Measurements from ENCODE around the gene SYT1.

SYT1 gene

GRCh38 chr12:79138872-79139271 is 274.3 kb downstream of the SYT1 start:
- DNase-seq: no peak

- DNase-seq: no peak
Measured at GRCh38 chr12:79140711-79141110, 276.1 kb downstream of the SYT1 start.

DNA sequence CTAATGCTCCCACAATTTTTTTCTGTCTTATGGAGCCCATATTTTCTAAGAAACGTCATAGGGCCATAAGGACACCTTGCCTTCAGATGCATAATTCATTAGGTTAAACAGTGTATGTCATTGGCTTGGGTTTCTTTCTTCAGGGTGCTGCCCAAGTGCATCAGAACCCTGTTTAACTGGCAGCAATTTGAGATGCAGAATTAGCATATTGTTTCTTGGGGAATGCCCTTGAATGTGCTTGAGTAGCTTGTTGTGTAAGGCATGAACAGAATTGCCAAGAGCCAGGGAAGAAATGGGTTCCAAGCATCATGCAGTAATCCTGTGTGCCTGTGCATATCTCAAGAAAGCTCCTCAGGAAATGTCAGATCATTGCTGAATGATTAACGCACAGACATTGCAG is 277.2 kb downstream of the SYT1 start:
- peak in 1 of 56 donors; percentile 9 for DNase-seq

GRCh38 chr12:79143803-79144202 is 279.2 kb downstream of the SYT1 start:
- DNase-seq: no peak

DNA sequence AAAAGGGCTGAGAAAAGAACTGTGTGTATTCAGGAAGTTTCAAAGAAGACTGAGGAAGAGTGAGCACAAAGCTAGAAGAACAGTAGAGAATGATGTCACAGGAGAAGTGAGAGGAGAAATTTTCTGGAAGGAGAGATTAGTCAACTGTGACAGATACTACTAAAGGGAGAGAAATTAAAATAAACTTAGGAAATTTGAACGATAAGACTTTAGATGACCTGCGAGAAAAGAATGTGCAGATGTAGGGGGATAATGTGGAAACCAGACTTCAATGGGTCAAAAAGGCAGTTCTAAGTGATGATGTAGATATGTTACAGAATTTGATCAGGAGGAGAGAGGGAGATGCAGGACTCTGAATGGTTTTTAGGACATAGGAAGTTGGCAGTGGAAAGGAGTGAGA is 287.4 kb downstream of the SYT1 start:
- DNase-seq: no peak

- no peak for DNase-seq
Measured at GRCh38 chr12:79155683-79156082, 291.1 kb downstream of the SYT1 start.

DNA sequence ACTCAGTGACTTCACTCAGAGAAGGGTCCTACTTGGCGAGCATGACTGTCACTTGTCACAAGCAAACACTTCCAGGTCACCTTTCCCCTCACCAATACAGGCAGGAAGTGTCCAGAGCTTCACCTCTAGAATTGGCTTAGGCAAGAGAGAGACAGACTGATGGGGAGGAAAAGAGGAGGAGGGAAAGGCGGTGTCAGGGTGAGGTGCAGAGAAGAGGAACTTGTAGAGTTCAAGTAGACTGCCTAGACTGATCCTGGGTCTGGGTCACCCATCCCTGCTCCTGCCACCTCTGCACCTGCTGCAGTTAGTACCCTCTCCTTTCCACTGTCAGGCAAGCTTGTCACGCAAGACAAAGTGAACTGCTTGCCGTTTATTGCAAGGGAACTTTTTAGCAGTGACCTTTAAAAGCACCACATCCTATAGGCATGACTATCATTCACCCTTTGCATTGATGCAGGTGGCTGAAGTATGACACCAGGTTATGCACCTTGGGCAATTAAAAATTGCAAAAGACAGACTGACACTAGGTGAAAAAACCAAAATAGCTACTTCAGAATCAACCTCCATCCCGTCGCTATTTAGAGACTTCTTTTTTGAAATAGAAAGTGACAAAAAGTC is 292.4 kb downstream of the SYT1 start:
- DNase-seq: no peak

GRCh38 chr12:79161249-79161934 is 296.8 kb downstream of the SYT1 start:
- DNase-seq: no peak

- DNase-seq: no peak
Measured at GRCh38 chr12:79162147-79162772, 297.7 kb downstream of the SYT1 start.

DNA sequence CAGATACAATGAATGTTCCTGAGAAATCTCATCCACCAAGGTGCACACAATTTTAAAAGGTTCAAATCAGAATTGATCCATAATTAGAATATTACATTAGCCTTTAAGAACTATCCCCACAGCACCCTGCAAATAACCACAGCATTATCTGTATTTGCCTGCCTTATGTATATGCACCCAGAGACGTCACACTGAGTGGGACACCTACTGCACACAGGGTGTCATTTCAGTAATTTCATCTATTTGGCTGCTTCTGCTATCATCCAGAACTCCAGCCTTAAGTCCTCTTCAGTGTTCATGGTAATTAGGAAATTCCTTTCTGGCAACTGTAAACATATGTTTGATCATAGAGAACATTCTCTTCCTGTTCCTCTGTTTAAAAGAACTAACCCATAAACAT is 298.4 kb downstream of the SYT1 start:
- no peak for DNase-seq

DNA sequence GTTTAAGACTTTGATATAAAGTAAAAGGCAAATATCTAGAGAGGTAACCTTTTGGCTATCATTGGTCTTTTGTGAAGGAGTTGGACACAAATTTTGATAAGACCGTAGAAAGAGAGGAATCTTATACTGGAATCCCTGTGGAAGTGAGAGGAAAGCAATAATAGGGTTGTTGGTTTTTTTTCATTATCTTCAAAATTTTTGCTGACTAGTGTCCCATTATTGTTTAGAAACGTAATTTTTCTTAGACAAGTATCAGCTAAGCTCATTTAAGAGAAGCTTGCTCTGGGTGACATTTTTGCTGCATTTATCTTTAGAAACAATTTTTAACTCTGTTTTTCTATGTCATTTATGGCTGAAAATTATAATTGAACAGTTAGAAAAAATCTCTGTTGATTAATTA is 300.3 kb downstream of the SYT1 start:
- DNase-seq: no peak

DNA sequence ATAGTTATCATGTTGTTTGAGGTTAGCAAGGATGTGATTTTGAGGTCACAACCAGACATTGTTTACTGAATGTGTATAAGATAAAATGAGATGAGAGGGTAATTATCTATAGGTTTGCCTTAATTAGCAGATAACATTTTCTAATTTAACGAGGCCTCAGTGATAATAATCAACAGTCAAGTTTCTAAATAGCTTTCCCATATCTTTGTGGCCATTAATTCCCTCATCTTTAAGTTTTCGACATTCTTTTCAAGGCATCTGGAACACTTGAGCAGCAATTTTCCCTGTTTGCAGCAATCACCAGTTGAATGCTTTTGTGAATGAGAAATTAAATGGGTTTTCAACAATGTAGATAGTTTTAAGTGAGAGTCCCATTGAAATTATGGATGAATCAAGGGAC is 304.1 kb downstream of the SYT1 start:
- no peak for DNase-seq

- DNase-seq: no peak
Measured at GRCh38 chr12:79174626-79175025, 310.1 kb downstream of the SYT1 start.

- DNase-seq: no peak
Measured at GRCh38 chr12:79183003-79183402, 318.4 kb downstream of the SYT1 start.

DNA sequence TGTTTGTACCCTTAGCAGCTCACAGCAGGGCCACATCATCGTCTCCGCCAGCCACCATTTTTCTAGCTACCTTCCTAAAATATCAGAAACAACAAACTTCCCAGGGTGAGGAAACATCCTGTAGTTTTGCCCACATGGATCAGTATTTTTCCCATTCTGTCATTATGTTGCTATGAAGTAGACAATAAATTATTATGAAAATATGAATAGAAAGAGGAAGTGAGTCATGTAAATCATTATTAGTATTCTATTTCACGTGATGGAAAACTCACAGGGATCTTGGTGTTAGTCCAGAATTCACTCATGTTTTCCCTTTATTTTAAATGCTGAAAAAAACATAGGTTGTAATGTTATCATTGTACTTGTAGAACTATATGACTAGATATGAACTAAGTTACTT is 319.4 kb downstream of the SYT1 start:
- DNase-seq: no peak

GRCh38 chr12:79186506-79186905 is 321.9 kb downstream of the SYT1 start:
- DNase-seq: no peak

- DNase-seq: no peak
Measured at GRCh38 chr12:79187032-79187431, 322.5 kb downstream of the SYT1 start.

GRCh38 chr12:79191391-79191790 is 326.8 kb downstream of the SYT1 start:
- DNase-seq: no peak

DNA sequence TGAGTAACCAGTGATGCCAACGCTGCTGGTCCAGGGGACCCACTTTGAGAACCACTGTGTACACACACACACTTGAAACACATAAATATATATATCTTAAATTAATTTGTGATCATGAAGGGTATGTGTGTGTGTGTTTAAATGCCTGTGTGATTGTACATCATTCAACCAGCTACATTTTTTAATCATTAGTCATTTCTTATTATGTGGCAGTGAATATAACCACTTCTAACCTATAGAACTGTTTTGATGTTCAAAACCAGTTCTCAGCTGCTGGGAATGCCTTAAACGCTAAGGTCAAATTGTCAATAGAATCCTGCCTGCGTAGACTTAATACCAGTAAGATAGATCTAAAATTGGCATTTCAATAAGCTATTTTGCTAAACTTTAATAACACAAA is 330.0 kb downstream of the SYT1 start:
- no peak for DNase-seq

DNA sequence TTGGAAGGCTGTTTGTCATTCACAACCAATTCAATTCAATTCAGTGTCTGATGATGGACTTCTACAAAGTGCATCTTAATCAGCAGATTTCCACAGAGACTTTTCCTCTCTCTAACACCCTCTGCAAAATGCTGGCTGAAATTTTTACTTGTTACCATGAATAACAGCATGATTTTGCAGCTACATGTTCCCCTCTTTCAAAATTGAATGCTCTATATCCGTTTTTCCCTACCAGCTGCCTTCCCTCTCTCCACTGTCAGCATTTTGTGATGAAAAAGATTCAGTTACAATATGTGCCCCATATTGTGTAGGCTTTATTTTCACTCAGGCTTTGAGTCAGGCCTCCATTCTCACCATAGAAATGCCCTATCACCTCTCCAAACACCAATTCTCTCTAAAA is 334.6 kb downstream of the SYT1 start:
- no peak for DNase-seq

- no peak for DNase-seq
Measured at GRCh38 chr12:79200176-79200575, 335.6 kb downstream of the SYT1 start.

DNA sequence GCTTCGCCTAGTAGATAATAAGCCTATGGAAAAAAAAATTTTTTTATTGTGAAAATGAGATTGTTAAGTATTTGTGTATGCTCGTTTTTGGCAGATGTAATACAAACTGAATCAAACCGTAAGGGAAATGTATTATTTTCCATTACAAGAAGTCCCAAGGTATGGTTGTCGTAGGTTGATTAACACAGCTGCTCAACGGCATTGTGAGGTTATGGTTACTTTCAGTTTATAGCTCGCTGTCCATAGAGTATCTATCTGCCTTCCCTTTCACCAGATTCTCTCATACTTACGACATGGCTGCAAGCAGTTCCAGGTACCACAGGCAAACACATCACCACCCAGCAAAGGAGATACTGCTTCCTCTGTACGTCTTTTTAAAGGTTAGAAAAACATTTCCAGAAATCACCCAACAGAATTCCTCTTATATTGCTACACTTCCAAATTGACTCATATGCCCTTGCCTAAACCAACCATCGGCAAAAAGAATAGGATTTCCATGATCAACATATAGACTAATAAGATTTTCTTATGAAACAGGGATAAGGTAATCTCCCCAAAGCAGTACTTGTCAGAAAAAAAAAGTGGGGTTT is 338.6 kb downstream of the SYT1 start:
- DNase-seq: no peak

GRCh38 chr12:79206871-79207270 is 342.3 kb downstream of the SYT1 start:
- DNase-seq: no peak
